H1 (cell line): ENCODE data around the gene P4HB.

Source experiments
- CBX5 ChIP-seq: fragments of 300-800, 300-1000 bp; sonication (generic); IDR thresholded peaks from 2 replicates; pipeline ENCODE4 v1.7.1; 2016; ENCODE audit warnings: antibody characterized with exemption, low read length, low read depth
- CTCF ChIP-seq, 3 experiments: IDR thresholded peaks; 1 replicate in 2 of 3; 2 replicates in 1 of 3; pipeline versions ENCODE4 v1.5.1 to v1.6.1; 2011; ENCODE audit warnings: low read length in 3 of 3, mild to moderate bottlenecking in 3 of 3, inconsistent platforms in 2 of 3, low read depth in 1 of 3, moderate library complexity in 1 of 3; ENCODE audit not compliant: insufficient read depth in 1 of 3; ENCODE audit errors: control extremely low read depth in 1 of 3
- EZH2 ChIP-seq: fragments of 200-600 bp; sonication (generic); IDR thresholded peaks from 2 replicates; pipeline ENCODE4 v1.7.1; 2012; ENCODE audit warnings: low read depth, mild to moderate bottlenecking, moderate library complexity, low read length, inconsistent platforms; ENCODE audit not compliant: severe bottlenecking
- GABPA ChIP-seq: IDR thresholded peaks from 2 replicates; pipeline ENCODE4 v1.6.1; 2011; ENCODE audit warnings: mild to moderate bottlenecking, low read length, moderate library complexity, borderline replicate concordance; ENCODE audit not compliant: insufficient read depth
- JUND ChIP-seq: IDR thresholded peaks from 2 replicates; pipeline ENCODE4 v1.6.1; 2011; ENCODE audit warnings: mild to moderate bottlenecking, improper control_type of control experiment, low read length
- MAFK ChIP-seq: IDR thresholded peaks from 2 replicates; pipeline ENCODE4 v1.6.1; 2012; ENCODE audit warnings: low read depth, mild to moderate bottlenecking, improper control_type of control experiment, low read length
- NRF1 ChIP-seq: IDR thresholded peaks from 2 replicates; pipeline ENCODE4 v1.6.1; 2011; ENCODE audit warnings: mild to moderate bottlenecking, low read depth, low read length, improper control_type of control experiment
- POLR2AphosphoS5 ChIP-seq: IDR thresholded peaks from 2 replicates; pipeline ENCODE4 v1.6.1; 2011; ENCODE audit warnings: low read depth, low read length
- RAD21 ChIP-seq, 2 experiments: IDR thresholded peaks in 1 of 2; conservative IDR thresholded peaks in 1 of 2; 2 replicates each; pipeline ENCODE4 v1.6.1; 2011; ENCODE audit warnings: low read depth in 2 of 2, low read length in 2 of 2, improper control_type of control experiment in 1 of 2, inconsistent platforms in 1 of 2, mild to moderate bottlenecking in 1 of 2, moderate library complexity in 1 of 2
- SP1 ChIP-seq: IDR thresholded peaks from 2 replicates; pipeline ENCODE4 v1.6.1; 2011; ENCODE audit warnings: low read depth, low read length
- SRF ChIP-seq: IDR thresholded peaks from 2 replicates; pipeline ENCODE4 v1.6.1; 2011; ENCODE audit warnings: mild to moderate bottlenecking, low read depth, low read length, moderate library complexity
- TEAD4 ChIP-seq: IDR thresholded peaks from 2 replicates; pipeline ENCODE4 v1.6.1; 2012; ENCODE audit warnings: low read depth, low read length, inconsistent platforms, mixed read lengths

GRCh38 chr17:81895400-81895799 lies 35.1 kb upstream of the P4HB start:
- TF ChIP-seq CTCF (IDR thresholded peaks at IDR 0.05; ENCODE audit: control extremely low read depth in 1 of 3, insufficient read depth in 1 of 3, low read depth in 1 of 3, low read length in 3 of 3) (no peak), MAFK (no peak), RAD21 (IDR thresholded peaks at IDR 0.05 in 1 of 2, conservative IDR thresholded peaks at IDR 0.05 in 1 of 2; ENCODE audit: low read depth in 2 of 2, low read length in 2 of 2) (no peak), SP1 (no peak), TEAD4 (no peak), EZH2 (no peak), CBX5 (no peak), POLR2AphosphoS5 (no peak), NRF1 (no peak), GABPA (no peak), JUND (no peak), SRF (no peak)
